Measurements from ENCODE around the gene RABGAP1L.
"Not testable (repeated sequence)": the region's sequence is repeated elsewhere in the genome, so short reads cannot be mapped to it uniquely, and the experiment has no call there.

The RABGAP1L gene

GRCh38 chr1:174815474-174815908, 656.2 kb downstream of the RABGAP1L start:
- no peaks in the 10 kb centered on the region for H4K20me1 ChIP-seq
- H3K27ac ChIP-seq = peak overlapping the region; percentile 73
- H3K4me2 ChIP-seq = peak overlapping the region; percentile 79
- no peak overlapping the region for H3K9ac ChIP-seq
- no peak for TF ChIP-seq Cebpa-rat (IDR thresholded peaks at IDR 0.05)
- peaks cover 4% of the 10 kb centered on the region for H3K9me3 ChIP-seq
- H3K4me3 ChIP-seq = peak overlapping the region; percentile 24; the same call in 1 of the 2 replicates
- H3K36me3 ChIP-seq = peaks cover 27% of the 10 kb centered on the region
- no peaks in the 10 kb centered on the region for H3K27me3 ChIP-seq
- peaks cover 41% of the 10 kb centered on the region for H3K4me1 ChIP-seq

- H3K4me2 ChIP-seq = peak overlapping the region; percentile 79
- H3K9ac ChIP-seq, H3K27me3 ChIP-seq, H3K4me3 ChIP-seq, H4K20me1 ChIP-seq: not testable (repeated sequence)
- peaks cover 11% of the 10 kb centered on the region for H3K9me3 ChIP-seq
- H3K4me1 ChIP-seq = peaks cover 41% of the 10 kb centered on the region
- H3K27ac ChIP-seq = peak overlapping the region; percentile 73
- peaks cover 34% of the 10 kb centered on the region for H3K36me3 ChIP-seq
Observed at GRCh38 chr1:174816621-174817020, 657.3 kb downstream of the RABGAP1L start.

- no peak; the same call in 1 of the 2 replicates for TF ChIP-seq Cebpa-rat (IDR thresholded peaks at IDR 0.05)
Observed at GRCh38 chr1:174818014-174818616, 658.8 kb downstream of the RABGAP1L start.

GRCh38 chr1:174818951-174819350, 659.6 kb downstream of the RABGAP1L start:
- no peaks in the 10 kb centered on the region for H3K27me3 ChIP-seq
- TF ChIP-seq Cebpa-rat (IDR thresholded peaks at IDR 0.05) = no peak
- no peak overlapping the region for H3K4me3 ChIP-seq
- H4K20me1 ChIP-seq = no peaks in the 10 kb centered on the region
- no peak overlapping the region for H3K27ac ChIP-seq
- H3K9ac ChIP-seq = no peak overlapping the region
- H3K9me3 ChIP-seq = peaks cover 21% of the 10 kb centered on the region
- peaks cover 35% of the 10 kb centered on the region for H3K4me1 ChIP-seq
- no peak overlapping the region for H3K4me2 ChIP-seq
- peaks cover 28% of the 10 kb centered on the region for H3K36me3 ChIP-seq

More at GRCh38 chr1:174818014-174818616, 658.8 kb downstream of the RABGAP1L start:
- Histone ChIP-seq H4K20me1 (no peaks in the 10 kb centered on the region), H3K4me1 (peaks cover 36% of the 10 kb centered on the region), H3K9me3 (peaks cover 17% of the 10 kb centered on the region), H3K4me3 (no peak overlapping the region), H3K27me3 (no peaks in the 10 kb centered on the region), H3K9ac (no peak overlapping the region), H3K4me2 (no peak overlapping the region), H3K36me3 (peaks cover 28% of the 10 kb centered on the region), H3K27ac (no peak overlapping the region)

DNA sequence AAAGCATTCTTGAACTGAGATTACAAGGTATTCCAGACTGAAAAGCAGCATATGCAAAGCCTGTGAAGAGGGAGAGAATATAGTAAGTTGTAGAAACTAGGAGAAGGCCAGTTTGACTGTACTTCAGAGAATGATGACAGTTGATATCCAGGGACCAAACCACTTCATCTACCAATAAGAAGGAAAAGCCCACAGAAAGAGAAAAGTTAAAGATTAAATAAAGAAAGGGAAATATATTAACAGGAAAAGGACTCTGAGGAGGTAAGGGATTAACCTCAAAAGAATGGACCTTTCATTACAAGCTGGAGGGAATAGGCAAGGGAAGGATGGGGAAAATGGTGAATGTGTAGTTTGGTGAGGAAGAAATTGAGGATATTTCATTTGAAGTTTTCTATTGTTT, 660.3 kb downstream of the RABGAP1L start:
- Histone ChIP-seq H3K4me1 (peaks cover 29% of the 10 kb centered on the region), H3K4me2 (no peak overlapping the region), H3K27ac (no peak overlapping the region), H3K4me3 (no peak overlapping the region), H3K9ac (no peak overlapping the region), H3K9me3 (peaks cover 21% of the 10 kb centered on the region), H3K36me3 (peaks cover 28% of the 10 kb centered on the region), H4K20me1 (no peaks in the 10 kb centered on the region), H3K27me3 (no peaks in the 10 kb centered on the region)
- TF ChIP-seq Cebpa-rat (IDR thresholded peaks at IDR 0.05) = no peak

- H4K20me1 ChIP-seq = no peaks in the 10 kb centered on the region
- no peak overlapping the region for H3K4me3 ChIP-seq
- H3K27me3 ChIP-seq = no peaks in the 10 kb centered on the region
- no peaks in the 10 kb centered on the region for H3K4me1 ChIP-seq
- no peak overlapping the region for H3K9ac ChIP-seq
- no peak for TF ChIP-seq Cebpa-rat (IDR thresholded peaks at IDR 0.05)
- H3K36me3 ChIP-seq = peaks cover 43% of the 10 kb centered on the region
- H3K9me3 ChIP-seq = peaks cover 21% of the 10 kb centered on the region
- H3K27ac ChIP-seq = no peak overlapping the region
- no peak overlapping the region for H3K4me2 ChIP-seq
Observed at GRCh38 chr1:174825127-174825526, 665.8 kb downstream of the RABGAP1L start.

DNA sequence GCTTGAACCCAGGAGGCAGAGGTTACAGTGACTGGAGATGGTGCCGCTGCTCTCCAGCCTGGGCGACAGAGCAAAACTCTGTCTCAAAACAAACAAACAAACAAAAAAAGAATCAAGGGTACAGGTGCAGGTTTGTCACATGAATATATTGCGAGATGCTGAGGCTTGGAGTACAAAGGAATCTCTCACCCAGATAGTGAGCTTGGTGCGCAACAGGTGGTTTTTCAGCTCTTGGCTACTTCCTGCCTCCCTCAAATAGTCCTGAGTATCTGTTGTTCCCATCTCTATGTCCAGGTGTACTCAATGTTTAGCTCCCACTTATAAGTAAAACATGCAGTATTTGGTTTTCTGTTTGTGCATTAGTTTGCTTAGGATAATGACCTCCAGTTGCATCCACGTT, 666.5 kb downstream of the RABGAP1L start:
- Histone ChIP-seq H3K4me1 (no peaks in the 10 kb centered on the region), H3K27ac (no peak overlapping the region), H3K9me3 (peaks cover 14% of the 10 kb centered on the region), H3K36me3 (peaks cover 41% of the 10 kb centered on the region), H3K4me2 (no peak overlapping the region), H3K4me3 (no peak overlapping the region), H3K27me3 (no peaks in the 10 kb centered on the region), H4K20me1 (no peaks in the 10 kb centered on the region), H3K9ac (no peak overlapping the region)
- no peak for TF ChIP-seq Cebpa-rat (IDR thresholded peaks at IDR 0.05)

DNA sequence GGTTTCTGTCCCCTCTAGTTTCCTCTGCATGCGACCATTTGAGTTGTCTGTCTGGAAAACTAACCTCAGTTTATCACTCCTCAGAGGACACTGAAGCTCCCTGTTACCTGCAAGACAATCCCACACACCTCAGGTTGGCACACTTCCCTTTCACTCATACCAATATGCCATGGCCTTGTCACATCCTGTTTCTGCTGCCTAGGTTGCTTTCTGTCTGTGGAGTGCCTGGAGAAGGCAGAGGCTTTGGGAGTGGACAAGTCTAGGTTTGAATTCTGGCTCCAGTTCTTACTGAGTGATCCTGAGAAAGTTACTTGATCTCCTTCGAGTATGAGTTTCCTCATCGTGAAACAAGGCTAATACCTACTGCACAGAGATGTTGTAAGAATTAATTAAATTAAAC, 668.9 kb downstream of the RABGAP1L start:
- Histone ChIP-seq H4K20me1 (no peaks in the 10 kb centered on the region), H3K36me3 (peaks cover 37% of the 10 kb centered on the region), H3K4me1 (no peaks in the 10 kb centered on the region), H3K9me3 (0 out of 2 replicates have a peak, but pooled peaks cover 4% of the 10 kb centered on the region), H3K4me3 (no peak overlapping the region), H3K4me2 (no peak overlapping the region), H3K9ac (no peak overlapping the region), H3K27me3 (no peaks in the 10 kb centered on the region), H3K27ac (no peak overlapping the region)
- no peak for TF ChIP-seq Cebpa-rat (IDR thresholded peaks at IDR 0.05)

- Histone ChIP-seq H3K4me2 (no peak overlapping the region), H3K9ac (no peak overlapping the region), H3K27ac (no peak overlapping the region), H3K4me3 (no peak overlapping the region), H3K27me3 (no peaks in the 10 kb centered on the region), H3K4me1 (no peaks in the 10 kb centered on the region), H3K36me3 (peaks cover 37% of the 10 kb centered on the region), H3K9me3 (no peaks in the 10 kb centered on the region), H4K20me1 (no peaks in the 10 kb centered on the region)
- no peak for TF ChIP-seq Cebpa-rat (IDR thresholded peaks at IDR 0.05)
Observed at GRCh38 chr1:174829990-174830389, 670.7 kb downstream of the RABGAP1L start.

GRCh38 chr1:174836543-174836942, 677.2 kb downstream of the RABGAP1L start:
- no peaks in the 10 kb centered on the region for H4K20me1 ChIP-seq
- no peak overlapping the region for H3K9ac ChIP-seq
- no peak overlapping the region for H3K4me2 ChIP-seq
- H3K4me3 ChIP-seq = no peak overlapping the region
- no peak for TF ChIP-seq Cebpa-rat (IDR thresholded peaks at IDR 0.05)
- H3K27me3 ChIP-seq = no peaks in the 10 kb centered on the region
- no peaks in the 10 kb centered on the region for H3K36me3 ChIP-seq
- H3K27ac ChIP-seq = no peak overlapping the region
- H3K9me3 ChIP-seq = no peaks in the 10 kb centered on the region
- peaks cover 26% of the 10 kb centered on the region for H3K4me1 ChIP-seq

DNA sequence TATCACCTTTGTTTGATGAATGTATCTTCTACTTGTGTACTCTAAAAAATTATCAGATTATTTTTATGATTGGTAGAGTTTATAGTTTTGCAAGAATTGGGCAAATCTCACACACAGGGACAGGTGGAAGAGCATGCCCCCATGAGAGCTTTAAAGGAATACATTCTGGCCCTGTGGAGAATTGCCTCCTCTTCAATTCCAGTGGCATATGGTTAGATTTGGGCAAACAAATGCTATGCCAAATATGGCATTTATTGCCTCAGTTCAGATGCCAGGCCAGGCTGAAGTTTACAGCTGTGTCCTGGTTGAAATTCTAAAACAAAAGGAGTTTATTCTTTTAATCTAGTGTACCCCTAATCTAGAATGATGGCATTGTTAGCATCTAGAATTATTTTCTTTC, 678.1 kb downstream of the RABGAP1L start:
- no peak overlapping the region for H3K9ac ChIP-seq
- no peak overlapping the region for H3K4me3 ChIP-seq
- no peaks in the 10 kb centered on the region for H3K36me3 ChIP-seq
- H3K4me1 ChIP-seq = peaks cover 35% of the 10 kb centered on the region
- H3K4me2 ChIP-seq = no peak overlapping the region
- H3K9me3 ChIP-seq = no peaks in the 10 kb centered on the region
- no peak for TF ChIP-seq Cebpa-rat (IDR thresholded peaks at IDR 0.05)
- H3K27me3 ChIP-seq = no peaks in the 10 kb centered on the region
- H4K20me1 ChIP-seq = no peaks in the 10 kb centered on the region
- H3K27ac ChIP-seq = no peak overlapping the region
